ENCODE measurements around the gene RRBP1.

The RRBP1 gene

DNA sequence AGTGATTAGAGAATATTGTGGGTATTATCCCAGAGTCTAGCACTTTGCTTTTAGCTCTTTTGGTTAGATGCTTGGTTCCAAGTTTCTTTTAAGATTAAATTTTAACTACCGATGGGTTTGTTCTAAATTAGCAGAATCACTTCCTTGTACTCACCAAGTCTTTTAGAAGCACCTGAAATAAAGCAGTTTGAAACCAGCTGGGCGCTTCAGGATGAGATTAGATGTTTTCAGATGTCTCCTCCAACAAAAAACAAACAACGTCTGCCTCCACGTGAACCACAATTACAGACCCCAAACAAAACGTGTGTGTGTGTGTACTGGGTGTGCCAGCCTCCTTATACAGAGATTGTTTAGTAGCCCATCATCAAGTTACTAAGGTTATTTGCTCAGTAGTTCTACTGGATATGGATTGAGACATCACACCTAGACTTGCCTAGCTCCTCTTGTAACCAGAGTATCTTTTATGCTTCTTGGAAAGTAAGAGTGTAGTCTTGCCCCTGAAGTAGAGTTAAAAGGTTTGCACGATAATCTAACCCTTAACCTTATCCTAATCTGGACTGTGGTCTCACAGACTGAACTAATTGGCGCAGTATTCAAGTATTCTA, 109.9 kb downstream of the RRBP1 start:
- H3K27ac ChIP-seq: no peak overlapping the region
- TF ChIP-seq, protein P1, sequence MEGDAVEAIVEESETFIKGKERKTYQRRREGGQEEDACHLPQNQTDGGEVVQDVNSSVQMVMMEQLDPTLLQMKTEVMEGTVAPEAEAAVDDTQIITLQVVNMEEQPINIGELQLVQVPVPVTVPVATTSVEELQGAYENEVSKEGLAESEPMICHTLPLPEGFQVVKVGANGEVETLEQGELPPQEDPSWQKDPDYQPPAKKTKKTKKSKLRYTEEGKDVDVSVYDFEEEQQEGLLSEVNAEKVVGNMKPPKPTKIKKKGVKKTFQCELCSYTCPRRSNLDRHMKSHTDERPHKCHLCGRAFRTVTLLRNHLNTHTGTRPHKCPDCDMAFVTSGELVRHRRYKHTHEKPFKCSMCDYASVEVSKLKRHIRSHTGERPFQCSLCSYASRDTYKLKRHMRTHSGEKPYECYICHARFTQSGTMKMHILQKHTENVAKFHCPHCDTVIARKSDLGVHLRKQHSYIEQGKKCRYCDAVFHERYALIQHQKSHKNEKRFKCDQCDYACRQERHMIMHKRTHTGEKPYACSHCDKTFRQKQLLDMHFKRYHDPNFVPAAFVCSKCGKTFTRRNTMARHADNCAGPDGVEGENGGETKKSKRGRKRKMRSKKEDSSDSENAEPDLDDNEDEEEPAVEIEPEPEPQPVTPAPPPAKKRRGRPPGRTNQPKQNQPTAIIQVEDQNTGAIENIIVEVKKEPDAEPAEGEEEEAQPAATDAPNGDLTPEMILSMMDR (IDR thresholded peaks at IDR 0.05): no peak
- TF ChIP-seq ZFX (IDR thresholded peaks at IDR 0.05; ENCODE audit: borderline replicate concordance): no peak

DNA sequence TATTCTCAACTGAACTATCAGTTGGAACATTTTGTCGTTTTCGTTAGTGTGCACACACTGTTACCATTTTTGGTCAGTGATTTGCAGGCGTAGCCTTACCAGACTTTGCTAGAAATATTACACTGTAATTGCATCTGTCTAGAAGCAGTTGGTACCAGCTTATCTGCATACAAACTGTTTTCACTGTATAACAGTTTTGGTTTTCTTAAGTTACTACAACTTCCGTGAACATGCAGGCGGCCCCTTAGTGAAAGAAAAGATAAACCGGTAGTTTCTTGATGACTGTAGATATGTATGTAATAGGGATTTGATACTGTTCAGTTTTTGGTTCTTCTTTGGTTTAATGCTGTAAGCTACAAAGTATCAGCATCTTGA, 110.9 kb downstream of the RRBP1 start:
- H3K27ac ChIP-seq: peak overlapping the region; percentile 93; the same call in 1 of the 2 replicates
- TF ChIP-seq, protein P1 (IDR thresholded peaks at IDR 0.05): no peak
- no peak for TF ChIP-seq ZFX (IDR thresholded peaks at IDR 0.05; ENCODE audit: borderline replicate concordance)

DNA sequence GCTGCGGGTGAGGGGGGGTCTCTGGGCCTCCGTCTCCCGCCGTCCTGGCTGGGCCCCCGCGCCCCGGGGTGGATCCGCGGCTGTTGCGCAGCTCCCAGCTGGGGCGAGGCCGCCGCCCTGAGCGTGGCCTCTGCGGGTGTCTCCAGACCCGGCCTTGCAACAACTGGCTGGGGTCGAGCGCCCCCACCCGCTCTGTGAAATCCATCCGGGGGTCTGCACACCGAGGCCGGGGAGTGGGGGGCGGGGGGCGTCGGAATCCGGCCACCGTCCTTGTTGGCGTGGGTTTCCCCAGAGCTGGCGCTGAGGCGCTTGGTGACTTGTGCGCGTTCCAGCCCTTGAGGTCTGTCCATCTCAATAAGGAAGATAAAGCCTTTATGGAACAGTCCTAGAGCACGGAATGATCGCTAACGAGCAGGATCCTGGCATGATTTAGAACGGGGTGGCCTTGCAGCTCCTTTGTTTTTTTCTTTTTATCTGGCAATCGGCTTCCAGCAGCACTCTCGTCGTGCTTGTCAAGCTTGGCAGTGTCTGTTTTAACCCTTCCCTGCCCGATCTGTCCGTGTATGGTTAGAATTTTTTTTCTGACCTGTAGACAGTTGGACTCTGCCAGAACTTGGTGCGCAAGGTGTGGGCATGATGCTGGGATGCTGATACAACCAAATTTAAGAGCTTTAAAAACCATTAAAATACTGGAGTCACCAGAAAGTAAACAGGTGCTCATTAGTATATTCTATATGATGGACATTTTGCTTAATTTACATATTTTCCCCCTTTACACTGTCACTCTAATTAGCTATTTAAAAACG, 111.5 kb downstream of the RRBP1 start:
- no peak for TF ChIP-seq ZFX (IDR thresholded peaks at IDR 0.05; ENCODE audit: borderline replicate concordance)
- TF ChIP-seq, protein P1 (IDR thresholded peaks at IDR 0.05): no peak

DNA sequence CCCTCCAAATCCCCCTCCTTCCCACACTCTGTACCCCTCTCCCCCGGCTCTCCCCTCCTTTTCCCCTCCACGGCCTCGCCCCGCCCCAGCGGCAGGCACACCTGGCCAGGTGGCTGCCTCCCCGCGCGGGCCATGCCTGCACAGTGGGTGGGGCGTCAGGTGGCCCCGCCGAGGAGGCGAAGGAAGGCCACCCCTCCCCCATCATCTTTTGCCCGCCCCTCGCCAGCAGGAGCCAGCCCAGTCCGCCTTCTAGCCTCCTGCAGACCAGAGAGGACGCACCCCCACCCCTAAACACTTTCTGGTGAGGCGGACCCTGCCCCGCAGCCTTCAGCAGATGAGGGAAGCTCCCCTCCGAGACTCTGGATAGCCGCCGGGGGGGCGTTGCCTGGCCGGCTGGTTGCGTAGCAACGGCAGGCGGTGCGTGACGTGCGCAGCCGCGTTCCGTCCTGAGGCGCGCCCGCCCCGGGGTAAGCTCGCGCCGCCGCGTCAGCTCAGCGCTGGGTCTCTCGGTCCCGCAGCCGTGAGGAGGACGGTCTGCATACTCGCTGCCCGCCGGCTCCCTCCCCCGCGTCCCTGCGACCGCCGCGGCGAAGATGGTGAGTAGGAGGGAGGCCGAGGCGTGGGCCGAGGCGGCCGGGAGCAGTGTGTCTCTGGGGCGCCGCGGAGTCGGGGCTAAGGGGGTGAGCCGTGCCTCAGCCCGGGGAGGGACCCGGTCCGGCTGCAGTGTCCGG, 112.3 kb downstream of the RRBP1 start, which contains the start of gene DSTN:
TSS of gene DSTN (plus strand) at position 460 of the 731 bp plus-strand sequence. CDS start at position 594, 134 bp downstream.
- TF ChIP-seq, protein P1 (IDR thresholded peaks at IDR 0.05): no peak
- no peak for TF ChIP-seq ZFX (IDR thresholded peaks at IDR 0.05; ENCODE audit: borderline replicate concordance)
- peak within 1 kb of the TSS; percentile 93 for H3K27ac ChIP-seq

More for the DNA sequence above, 111.5 kb downstream of the RRBP1 start:
- H3K27ac ChIP-seq: peak overlapping the region; percentile 93

DNA sequence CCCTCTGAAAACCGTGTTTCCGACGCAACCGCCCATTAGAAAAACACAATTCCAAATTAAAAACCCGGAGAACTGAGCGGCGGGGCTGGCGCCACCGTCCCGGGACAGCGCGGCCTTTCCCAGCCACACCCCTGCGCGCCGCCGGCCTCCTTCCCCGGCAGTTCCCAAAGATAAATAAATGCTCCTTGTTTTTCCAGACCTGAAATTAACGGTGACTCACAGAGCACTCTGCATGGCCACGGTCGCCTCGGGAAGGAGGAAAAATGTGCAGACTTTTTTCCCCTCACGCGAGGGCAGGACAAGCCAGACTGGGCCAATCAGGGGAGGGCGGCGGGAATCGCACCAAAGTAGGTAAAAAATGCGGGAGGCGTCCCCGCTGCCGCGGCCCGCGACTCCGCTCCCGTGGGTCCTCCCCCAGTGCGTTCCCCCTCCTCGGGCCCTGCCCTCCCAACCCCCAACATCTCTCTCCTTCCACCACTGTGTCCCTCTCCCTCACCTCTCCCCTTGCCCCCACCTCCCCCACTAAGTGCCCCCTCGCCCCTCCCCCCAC, 113.0 kb downstream of the RRBP1 start:
- H3K27ac ChIP-seq: peak overlapping the region; percentile 93
- TF ChIP-seq ZFX (IDR thresholded peaks at IDR 0.05; ENCODE audit: borderline replicate concordance): no peak
- TF ChIP-seq, protein P1 (IDR thresholded peaks at IDR 0.05): no peak

DNA sequence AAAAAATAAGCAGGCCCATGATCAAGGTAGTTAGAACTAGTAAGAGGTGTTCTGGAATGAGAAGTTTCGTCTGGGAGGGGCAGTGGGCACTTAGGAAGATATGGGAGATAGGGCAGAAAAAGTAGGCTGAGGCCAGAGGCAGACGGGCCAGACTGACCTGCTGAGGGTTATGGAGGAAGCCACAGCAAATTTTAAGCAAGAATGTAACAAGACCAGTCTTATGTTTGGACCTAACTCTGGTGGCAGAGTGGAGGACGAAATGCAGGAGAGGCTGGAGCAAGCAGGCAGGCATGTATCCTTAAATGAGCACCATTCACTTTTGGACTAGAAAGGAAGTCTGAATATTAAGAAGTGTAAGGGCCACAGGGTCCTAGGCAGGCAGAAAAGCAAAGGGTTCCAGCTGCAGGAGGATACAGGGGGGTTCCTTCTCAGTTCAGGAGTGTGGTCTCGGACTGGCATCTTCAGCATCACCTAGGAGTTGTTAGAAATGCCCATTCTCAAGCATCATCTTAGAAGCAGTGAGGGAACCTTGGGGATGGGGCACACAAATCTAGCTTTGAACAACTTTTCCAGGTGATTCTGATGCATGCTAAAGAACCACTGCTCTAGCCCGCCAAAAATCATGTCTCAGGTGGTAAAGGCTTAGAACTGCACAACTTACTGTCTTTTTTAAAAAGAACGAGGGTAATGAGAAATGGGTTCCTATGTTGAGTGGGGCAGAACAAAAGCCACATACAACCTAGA, 113.8 kb downstream of the RRBP1 start:
- TF ChIP-seq, protein P1 (IDR thresholded peaks at IDR 0.05): no peak
- no peak for TF ChIP-seq ZFX (IDR thresholded peaks at IDR 0.05; ENCODE audit: borderline replicate concordance)
- H3K27ac ChIP-seq: peak overlapping the region; percentile 93
